22Rv1 (cell line): ENCODE results near the gene SSH3.

Experiments used
- H3K27ac ChIP-seq: fragments of 450-650 bp; 2 replicates; pipeline ENCODE4 v1.5.1; 2017
- ZFX ChIP-seq: fragments of 450-650 bp; IDR thresholded peaks from 2 replicates; pipeline ENCODE4 v1.6.1; 2017; ENCODE audit warnings: antibody characterized with exemption, borderline replicate concordance
- TF ChIP-seq, protein P1 (sequence below): fragments of 450-650 bp; IDR thresholded peaks from 2 replicates; pipeline ENCODE4 v1.5.1; 2017; ENCODE audit warnings: mild to moderate bottlenecking

SSH3 gene

DNA sequence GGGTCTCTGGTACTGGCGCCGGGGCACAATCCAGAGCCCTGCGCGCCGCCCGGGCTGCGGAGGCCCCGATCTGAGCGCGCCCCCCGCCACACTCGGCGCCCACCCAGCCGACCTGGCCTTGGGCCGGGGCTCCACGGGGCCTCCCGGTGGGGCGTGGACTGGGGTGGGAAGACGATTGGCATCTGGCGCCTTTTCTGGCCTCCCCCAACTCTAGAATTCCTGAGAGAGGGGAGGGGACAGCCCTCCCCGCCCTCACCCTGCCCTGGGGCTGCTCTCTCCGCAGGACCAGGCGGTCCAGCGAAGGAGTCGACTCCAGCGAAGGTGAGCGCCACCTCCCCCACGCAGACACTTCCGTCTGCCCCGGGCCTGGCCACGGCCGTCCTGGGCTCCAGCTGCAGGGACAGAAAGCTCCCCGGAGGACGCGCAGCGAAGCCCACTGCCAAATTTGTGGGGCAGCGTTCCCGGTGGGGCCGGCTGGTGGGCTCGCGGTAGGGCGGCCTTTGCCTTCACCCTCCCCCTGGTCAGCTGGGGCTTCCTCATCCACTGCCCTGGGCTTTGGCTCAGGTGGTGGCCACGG is 593 bp downstream of the SSH3 start:
- TF ChIP-seq, protein P1, sequence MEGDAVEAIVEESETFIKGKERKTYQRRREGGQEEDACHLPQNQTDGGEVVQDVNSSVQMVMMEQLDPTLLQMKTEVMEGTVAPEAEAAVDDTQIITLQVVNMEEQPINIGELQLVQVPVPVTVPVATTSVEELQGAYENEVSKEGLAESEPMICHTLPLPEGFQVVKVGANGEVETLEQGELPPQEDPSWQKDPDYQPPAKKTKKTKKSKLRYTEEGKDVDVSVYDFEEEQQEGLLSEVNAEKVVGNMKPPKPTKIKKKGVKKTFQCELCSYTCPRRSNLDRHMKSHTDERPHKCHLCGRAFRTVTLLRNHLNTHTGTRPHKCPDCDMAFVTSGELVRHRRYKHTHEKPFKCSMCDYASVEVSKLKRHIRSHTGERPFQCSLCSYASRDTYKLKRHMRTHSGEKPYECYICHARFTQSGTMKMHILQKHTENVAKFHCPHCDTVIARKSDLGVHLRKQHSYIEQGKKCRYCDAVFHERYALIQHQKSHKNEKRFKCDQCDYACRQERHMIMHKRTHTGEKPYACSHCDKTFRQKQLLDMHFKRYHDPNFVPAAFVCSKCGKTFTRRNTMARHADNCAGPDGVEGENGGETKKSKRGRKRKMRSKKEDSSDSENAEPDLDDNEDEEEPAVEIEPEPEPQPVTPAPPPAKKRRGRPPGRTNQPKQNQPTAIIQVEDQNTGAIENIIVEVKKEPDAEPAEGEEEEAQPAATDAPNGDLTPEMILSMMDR: no peak
- no peak for TF ChIP-seq ZFX
- H3K27ac ChIP-seq: peak overlapping the region; percentile 97

DNA sequence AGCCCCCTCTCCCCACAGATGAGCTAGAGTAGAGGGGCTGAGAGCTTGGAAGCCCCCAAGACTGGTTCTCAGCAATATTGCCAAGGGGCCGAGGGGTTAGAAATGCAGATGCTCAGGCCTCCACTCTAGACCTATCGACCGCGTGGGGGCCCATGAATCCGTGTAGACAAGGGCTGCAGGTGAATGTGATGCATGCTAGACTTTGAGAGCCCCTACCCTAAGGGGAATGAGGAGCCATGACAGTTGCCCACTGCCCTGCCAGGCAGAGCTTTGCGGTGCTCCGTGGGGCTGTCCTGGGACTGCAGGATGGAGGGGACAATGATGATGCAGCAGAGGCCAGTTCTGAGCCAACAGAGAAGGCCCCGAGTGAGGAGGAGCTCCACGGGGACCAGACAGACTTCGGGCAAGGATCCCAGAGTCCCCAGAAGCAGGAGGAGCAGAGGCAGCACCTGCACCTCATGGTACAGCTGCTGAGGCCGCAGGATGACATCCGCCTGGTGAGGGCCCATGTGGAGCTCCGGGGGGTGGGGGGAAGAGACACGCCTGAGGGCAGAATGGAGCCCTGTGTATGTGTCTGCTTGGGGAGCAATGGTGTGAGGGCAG is 1.3 kb downstream of the SSH3 start:
- TF ChIP-seq ZFX: no peak
- TF ChIP-seq, protein P1: no peak
- peak overlapping the region; percentile 97 for H3K27ac ChIP-seq

DNA sequence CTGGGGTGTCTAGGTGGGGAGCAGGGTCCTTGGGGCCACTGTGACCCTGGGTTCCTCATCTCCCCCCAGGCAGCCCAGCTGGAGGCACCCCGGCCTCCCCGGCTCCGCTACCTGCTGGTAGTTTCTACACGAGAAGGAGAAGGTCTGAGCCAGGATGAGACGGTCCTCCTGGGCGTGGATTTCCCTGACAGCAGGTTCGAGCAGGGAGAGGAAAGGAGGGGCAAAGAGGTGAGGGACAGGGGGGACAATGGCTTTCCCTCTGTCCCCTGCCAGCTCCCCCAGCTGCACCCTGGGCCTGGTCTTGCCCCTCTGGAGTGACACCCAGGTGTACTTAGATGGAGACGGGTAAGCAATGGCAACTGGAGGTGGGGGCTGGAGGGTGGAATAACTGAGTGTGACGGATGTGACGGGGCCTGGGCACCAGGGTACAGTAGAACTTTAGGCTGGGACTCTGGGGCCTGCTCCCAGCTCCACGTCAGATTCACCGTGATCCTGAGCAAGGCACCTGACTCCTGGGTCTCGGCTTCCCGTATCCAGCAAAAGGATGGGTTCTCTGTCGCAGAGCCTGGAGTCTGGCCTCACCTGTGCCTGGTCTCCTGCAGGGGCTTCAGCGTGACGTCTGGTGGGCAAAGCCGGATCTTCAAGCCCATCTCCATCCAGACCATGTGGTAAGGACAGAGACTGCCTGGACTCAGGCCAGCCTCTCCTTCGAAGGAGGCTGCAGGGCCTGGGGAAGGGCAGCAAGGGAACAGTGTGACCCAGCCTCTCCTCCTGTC is 3.6 kb downstream of the SSH3 start:
- 0 out of 2 replicates have a peak overlapping the region, but pooled peaks have one; percentile 97 for H3K27ac ChIP-seq
- TF ChIP-seq, protein P1: no peak

DNA sequence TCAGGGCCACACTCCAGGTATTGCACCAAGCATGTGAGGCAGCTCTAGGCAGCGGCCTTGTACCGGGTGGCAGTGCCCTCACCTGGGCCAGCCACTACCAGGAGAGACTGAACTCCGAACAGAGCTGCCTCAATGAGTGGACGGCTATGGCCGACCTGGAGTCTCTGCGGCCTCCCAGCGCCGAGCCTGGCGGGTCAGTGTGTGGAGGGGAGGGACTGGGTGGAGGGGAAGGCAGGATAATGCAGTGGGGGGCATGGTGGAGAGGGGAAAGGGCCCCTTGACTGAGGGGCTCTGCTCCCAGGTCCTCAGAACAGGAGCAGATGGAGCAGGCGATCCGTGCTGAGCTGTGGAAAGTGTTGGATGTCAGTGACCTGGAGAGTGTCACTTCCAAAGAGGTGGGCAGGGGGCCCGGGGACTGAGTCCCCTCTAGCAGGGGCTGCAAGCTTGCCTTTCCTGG is 4.2 kb downstream of the SSH3 start:
- H3K27ac ChIP-seq: no peak overlapping the region
- TF ChIP-seq, protein P1: no peak
- no peak for TF ChIP-seq ZFX

DNA sequence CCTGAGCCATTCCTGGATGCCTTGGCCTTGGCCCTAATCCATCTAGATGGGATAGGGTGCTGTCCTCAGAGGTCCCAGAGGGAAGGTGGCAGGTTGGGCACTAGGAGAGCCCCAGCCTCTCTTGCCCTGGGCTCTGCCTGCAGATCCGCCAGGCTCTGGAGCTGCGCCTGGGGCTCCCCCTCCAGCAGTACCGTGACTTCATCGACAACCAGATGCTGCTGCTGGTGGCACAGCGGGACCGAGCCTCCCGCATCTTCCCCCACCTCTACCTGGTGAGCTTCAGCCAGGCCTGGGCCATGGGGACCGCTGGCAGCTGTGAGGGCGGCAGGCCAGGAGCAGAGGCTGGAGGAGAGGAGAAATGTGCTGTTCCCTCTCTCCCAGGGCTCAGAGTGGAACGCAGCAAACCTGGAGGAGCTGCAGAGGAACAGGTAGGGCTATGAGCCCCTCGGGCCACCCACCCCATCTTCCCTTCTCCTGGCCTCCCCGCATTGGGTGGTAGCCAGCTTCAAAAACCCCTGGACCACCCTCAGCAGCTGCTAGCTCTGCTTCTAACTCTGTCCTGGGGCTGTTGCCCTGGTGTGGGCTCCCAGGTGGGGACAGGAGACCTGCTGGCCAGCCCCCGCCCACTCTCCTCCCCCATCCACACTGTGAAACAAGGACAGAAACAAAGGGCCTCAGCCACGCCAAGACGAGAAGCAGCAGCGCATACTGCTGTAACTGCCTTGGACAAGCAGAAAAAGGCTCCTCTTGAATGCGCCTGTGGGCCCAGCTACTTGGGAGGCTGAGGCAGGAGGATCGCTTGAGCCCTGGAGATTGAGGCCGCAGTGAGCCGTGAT is 4.9 kb downstream of the SSH3 start:
- TF ChIP-seq, protein P1: no peak
- no peak for TF ChIP-seq ZFX
- H3K27ac ChIP-seq: no peak overlapping the region

DNA sequence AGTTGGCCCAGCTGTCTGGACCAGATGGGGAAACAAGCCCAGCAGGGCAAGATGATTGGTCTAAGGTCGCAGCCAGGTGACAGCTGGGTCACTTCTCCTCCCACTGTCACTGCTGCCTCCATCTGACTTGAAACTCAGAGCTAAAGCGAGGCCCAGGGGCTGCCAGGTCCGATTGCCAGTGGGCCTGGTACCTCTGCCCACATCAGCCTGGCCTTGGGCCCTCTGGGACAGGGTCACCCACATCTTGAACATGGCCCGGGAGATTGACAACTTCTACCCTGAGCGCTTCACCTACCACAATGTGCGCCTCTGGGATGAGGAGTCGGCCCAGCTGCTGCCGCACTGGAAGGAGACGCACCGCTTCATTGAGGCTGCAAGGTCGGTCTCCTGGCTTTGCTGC is 5.8 kb downstream of the SSH3 start:
- H3K27ac ChIP-seq: no peak overlapping the region
- TF ChIP-seq ZFX: no peak

DNA sequence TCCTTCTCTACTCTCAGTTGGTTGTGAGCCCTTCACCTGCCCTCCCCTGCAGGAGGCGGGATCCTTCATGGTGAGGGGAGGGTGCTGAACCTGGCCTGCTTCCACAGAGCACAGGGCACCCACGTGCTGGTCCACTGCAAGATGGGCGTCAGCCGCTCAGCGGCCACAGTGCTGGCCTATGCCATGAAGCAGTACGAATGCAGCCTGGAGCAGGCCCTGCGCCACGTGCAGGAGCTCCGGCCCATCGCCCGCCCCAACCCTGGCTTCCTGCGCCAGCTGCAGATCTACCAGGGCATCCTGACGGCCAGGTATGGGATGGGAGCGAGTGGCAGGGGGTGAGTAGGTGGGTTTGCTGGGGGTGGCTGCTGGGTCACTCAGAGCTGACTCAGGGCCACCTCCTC is 6.3 kb downstream of the SSH3 start:
- TF ChIP-seq ZFX: no peak
- no peak overlapping the region for H3K27ac ChIP-seq
